Measurements from ENCODE around the gene TAF6. TPM values are rescaled to one million over a fixed set of nuclear protein-coding genes. Genes with fewer than 3 reads are reported as not detected.

Gene TAF6
- 26.6 TPM for total RNA-seq
- long read RNA-seq, transcript TAF6-211 (15 exons, 2,464 nt) = major isoform, 13 of 42 reads
- long read RNA-seq, transcript TAF6-201 (15 exons, 2,727 nt) = minor isoform, 5 of 42 reads
- long read RNA-seq, partial matches to known transcripts = 15 of 42 reads
- long read RNA-seq, other reads (novel, unspliced or antisense) = 8 of 42 reads

- intact Hi-C loops (cut with DNase I) = loop anchor here (1.0 kb wide), 2 partner anchors 8 to 19 kb away; no protein-coding TSS in a partner anchor
- DNase-seq (ENCODE audit: low spot score) = peak; percentile 98
Observed at GRCh38 chr7:100119072-100119969, at the start of gene TAF6, which contains the start of gene CNPY4. TAF6 (minus strand) TSS chr7:100119358; CDS start chr7:100114209, 5,149 bp downstream. CNPY4 (plus strand) TSS chr7:100119634; CDS start chr7:100119745, 111 bp downstream.

GRCh38 chr7:100167912-100168323 lies 48.8 kb upstream of the TAF6 start:
- intact Hi-C loops (cut with DNase I) = no loop called here
- DNase-seq (ENCODE audit: low spot score) = no peak

- no peak for DNase-seq (ENCODE audit: low spot score)
- intact Hi-C loops (cut with DNase I) = no loop called here
Observed at GRCh38 chr7:100166970-100167911, 48.1 kb upstream of the TAF6 start.

- intact Hi-C loops (cut with DNase I) = no loop called here
- no peak for DNase-seq (ENCODE audit: low spot score)
Observed at GRCh38 chr7:100166317-100166940, 47.3 kb upstream of the TAF6 start.

GRCh38 chr7:100163871-100164270 lies 44.7 kb upstream of the TAF6 start:
- intact Hi-C loops (cut with DNase I) = no loop called here
- no peak for DNase-seq (ENCODE audit: low spot score)

- DNase-seq (ENCODE audit: low spot score) = no peak
- intact Hi-C loops (cut with DNase I) = no loop called here
Observed at GRCh38 chr7:100163006-100163531, 43.9 kb upstream of the TAF6 start.

- intact Hi-C loops (cut with DNase I) = no loop called here
- DNase-seq (ENCODE audit: low spot score) = no peak
Observed at GRCh38 chr7:100160067-100160466, 40.9 kb upstream of the TAF6 start.

GRCh38 chr7:100159099-100159623 lies 40.0 kb upstream of the TAF6 start:
- intact Hi-C loops (cut with DNase I) = no loop called here
- no peak for DNase-seq (ENCODE audit: low spot score)

- DNase-seq (ENCODE audit: low spot score) = peak; percentile 97
- intact Hi-C loops (cut with DNase I) = no loop called here
Observed at GRCh38 chr7:100158229-100159098, 39.3 kb upstream of the TAF6 start, which contains the start of gene TRAPPC14. TRAPPC14 (minus strand) TSS chr7:100158723; CDS start chr7:100158499, 224 bp downstream.

- no peak for DNase-seq (ENCODE audit: low spot score)
- intact Hi-C loops (cut with DNase I) = no loop called here
Observed at GRCh38 chr7:100157334-100158228, 38.4 kb upstream of the TAF6 start.

GRCh38 chr7:100157069-100157333 lies 37.8 kb upstream of the TAF6 start:
- no peak for DNase-seq (ENCODE audit: low spot score)
- intact Hi-C loops (cut with DNase I) = no loop called here

GRCh38 chr7:100156331-100157068 lies 37.3 kb upstream of the TAF6 start:
- DNase-seq (ENCODE audit: low spot score) = no peak
- intact Hi-C loops (cut with DNase I) = no loop called here

GRCh38 chr7:100155553-100156317 lies 36.6 kb upstream of the TAF6 start:
- intact Hi-C loops (cut with DNase I) = no loop called here
- no peak for DNase-seq (ENCODE audit: low spot score)

GRCh38 chr7:100154651-100155491 lies 35.7 kb upstream of the TAF6 start:
- intact Hi-C loops (cut with DNase I) = no loop called here
- no peak for DNase-seq (ENCODE audit: low spot score)
